SU-DHL-6 (cell line): ENCODE results near the gene ZNF438.

Experiments used
- CTCF ChIP-seq: fragments of 200-600 bp; sonication (generic); IDR thresholded peaks from one replicate; pipeline ENCODE4 v1.5.1; 2017; ENCODE audit warnings: antibody characterized with exemption, mild to moderate bottlenecking, low read length, moderate library complexity; ENCODE audit not compliant: insufficient read depth, poor library complexity, severe bottlenecking
- EZH2phosphoT487 ChIP-seq: fragments of 200-600 bp; sonication (generic), shearing (Covaris generic); conservative IDR thresholded peaks from 2 replicates; pipeline ENCODE4 v1.6.1; 2018; ENCODE audit warnings: mild to moderate bottlenecking, antibody characterized with exemption, low read length, moderate library complexity, mixed read lengths

- TF ChIP-seq CTCF (no peak), EZH2phosphoT487 (no peak)
These were observed 203.5 kb downstream of the ZNF438 start for GRCh38 chr10:30828164-30828563.
